ENCODE data around the gene PRR29. TPM values are rescaled to one million over a fixed set of nuclear protein-coding genes. Genes with fewer than 3 reads are reported as not detected.

The PRR29 gene
- polyA plus RNA-seq, 1 donor from 2014 or later, result 2.8 TPM

DNA sequence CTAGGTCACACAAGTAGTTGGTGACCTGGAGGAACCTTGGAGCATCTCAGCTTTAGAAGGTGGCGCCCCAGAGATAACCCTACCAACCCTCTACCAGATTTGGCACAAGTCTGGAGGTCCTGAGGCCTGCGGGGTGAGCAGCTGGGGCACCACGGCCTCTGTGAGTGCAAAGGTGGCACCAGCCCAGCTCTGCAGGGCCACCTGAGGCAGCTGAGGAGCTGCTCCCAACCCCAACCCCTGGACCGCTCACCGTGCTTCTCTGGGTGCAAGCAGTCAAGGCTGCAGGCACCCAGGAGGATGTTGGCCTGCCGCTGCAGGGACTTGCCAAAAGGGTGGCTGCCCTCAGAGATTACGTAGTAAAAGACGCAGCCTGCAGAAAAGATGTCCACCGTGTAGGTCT, 50.7 kb downstream of the PRR29 start:
- H3K9me3 ChIP-seq (ENCODE audit: low read length), result no peaks in the 10 kb centered on the region
- H3K9me2 ChIP-seq (ENCODE audit: insufficient read depth, low read length), result no peaks in the 10 kb centered on the region
- no peaks in the 10 kb centered on the region for H3K27me3 ChIP-seq (ENCODE audit: insufficient read depth, low read depth, low read length)
- H3K79me2 ChIP-seq (replicated peaks; ENCODE audit: insufficient read depth, low read length), result no peaks in the 10 kb centered on the region
- no peaks in the 10 kb centered on the region for H3F3A ChIP-seq (ENCODE audit: insufficient read depth, low read length, poor library complexity, severe bottlenecking)
- TF ChIP-seq RAD21 (conservative IDR thresholded peaks at IDR 0.05) (no peak), EP300 (conservative IDR thresholded peaks at IDR 0.05; ENCODE audit: poor library complexity, severe bottlenecking) (no peak), EZH2 (IDR thresholded peaks at IDR 0.05; ENCODE audit: borderline replicate concordance, insufficient read depth, low read length, poor library complexity, severe bottlenecking) (no peak), TAF1 (IDR thresholded peaks at IDR 0.05; ENCODE audit: low read depth) (no peak), MXI1 (conservative IDR thresholded peaks at IDR 0.05; ENCODE audit: poor library complexity, severe bottlenecking) (no peak)
- TF ChIP-seq, protein P1, sequence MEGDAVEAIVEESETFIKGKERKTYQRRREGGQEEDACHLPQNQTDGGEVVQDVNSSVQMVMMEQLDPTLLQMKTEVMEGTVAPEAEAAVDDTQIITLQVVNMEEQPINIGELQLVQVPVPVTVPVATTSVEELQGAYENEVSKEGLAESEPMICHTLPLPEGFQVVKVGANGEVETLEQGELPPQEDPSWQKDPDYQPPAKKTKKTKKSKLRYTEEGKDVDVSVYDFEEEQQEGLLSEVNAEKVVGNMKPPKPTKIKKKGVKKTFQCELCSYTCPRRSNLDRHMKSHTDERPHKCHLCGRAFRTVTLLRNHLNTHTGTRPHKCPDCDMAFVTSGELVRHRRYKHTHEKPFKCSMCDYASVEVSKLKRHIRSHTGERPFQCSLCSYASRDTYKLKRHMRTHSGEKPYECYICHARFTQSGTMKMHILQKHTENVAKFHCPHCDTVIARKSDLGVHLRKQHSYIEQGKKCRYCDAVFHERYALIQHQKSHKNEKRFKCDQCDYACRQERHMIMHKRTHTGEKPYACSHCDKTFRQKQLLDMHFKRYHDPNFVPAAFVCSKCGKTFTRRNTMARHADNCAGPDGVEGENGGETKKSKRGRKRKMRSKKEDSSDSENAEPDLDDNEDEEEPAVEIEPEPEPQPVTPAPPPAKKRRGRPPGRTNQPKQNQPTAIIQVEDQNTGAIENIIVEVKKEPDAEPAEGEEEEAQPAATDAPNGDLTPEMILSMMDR (IDR thresholded peaks at IDR 0.05; ENCODE audit: poor library complexity, severe bottlenecking), result no peak
- TF ChIP-seq, protein P2, sequence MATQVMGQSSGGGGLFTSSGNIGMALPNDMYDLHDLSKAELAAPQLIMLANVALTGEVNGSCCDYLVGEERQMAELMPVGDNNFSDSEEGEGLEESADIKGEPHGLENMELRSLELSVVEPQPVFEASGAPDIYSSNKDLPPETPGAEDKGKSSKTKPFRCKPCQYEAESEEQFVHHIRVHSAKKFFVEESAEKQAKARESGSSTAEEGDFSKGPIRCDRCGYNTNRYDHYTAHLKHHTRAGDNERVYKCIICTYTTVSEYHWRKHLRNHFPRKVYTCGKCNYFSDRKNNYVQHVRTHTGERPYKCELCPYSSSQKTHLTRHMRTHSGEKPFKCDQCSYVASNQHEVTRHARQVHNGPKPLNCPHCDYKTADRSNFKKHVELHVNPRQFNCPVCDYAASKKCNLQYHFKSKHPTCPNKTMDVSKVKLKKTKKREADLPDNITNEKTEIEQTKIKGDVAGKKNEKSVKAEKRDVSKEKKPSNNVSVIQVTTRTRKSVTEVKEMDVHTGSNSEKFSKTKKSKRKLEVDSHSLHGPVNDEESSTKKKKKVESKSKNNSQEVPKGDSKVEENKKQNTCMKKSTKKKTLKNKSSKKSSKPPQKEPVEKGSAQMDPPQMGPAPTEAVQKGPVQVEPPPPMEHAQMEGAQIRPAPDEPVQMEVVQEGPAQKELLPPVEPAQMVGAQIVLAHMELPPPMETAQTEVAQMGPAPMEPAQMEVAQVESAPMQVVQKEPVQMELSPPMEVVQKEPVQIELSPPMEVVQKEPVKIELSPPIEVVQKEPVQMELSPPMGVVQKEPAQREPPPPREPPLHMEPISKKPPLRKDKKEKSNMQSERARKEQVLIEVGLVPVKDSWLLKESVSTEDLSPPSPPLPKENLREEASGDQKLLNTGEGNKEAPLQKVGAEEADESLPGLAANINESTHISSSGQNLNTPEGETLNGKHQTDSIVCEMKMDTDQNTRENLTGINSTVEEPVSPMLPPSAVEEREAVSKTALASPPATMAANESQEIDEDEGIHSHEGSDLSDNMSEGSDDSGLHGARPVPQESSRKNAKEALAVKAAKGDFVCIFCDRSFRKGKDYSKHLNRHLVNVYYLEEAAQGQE (IDR thresholded peaks at IDR 0.05; ENCODE audit: borderline replicate concordance), result no peak
- no peaks in the 10 kb centered on the region for H4K20me1 ChIP-seq (ENCODE audit: insufficient read depth)
- no peak overlapping the region for H3K4me3 ChIP-seq (ENCODE audit: low read length)
- no peak overlapping the region for H3K27ac ChIP-seq (ENCODE audit: low read length)
- no peak overlapping the region for H3K4me2 ChIP-seq (ENCODE audit: low read length)
- H3K36me3 ChIP-seq (ENCODE audit: insufficient read depth, low read length), result no peaks in the 10 kb centered on the region
- H3K9ac ChIP-seq (ENCODE audit: low read length), result no peak overlapping the region
- no peak overlapping the region for H2AFZ ChIP-seq (ENCODE audit: low read depth, low read length)

DNA sequence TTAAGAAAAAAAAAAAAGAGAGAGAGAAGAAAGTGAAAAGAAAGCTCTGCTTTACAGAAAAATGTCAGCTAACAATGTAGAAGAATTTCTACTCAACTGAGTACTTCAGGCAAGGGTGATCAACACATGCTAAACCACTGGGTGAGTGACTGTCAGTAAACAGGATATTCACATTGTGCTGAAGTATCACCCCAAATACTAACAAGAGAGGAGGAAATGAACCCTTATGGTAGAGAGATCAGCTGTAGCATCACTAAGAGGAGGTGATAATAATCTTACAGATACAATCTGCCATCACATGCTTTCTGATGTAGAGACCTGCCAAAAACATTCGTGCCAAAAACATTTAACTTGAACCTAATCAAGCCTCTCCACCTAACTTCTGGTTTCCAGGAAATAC, 53.0 kb downstream of the PRR29 start:
- no peaks in the 10 kb centered on the region for H3K27me3 ChIP-seq (ENCODE audit: insufficient read depth, low read depth, low read length)
- H3K36me3 ChIP-seq (ENCODE audit: insufficient read depth, low read length), result no peaks in the 10 kb centered on the region
- no peak overlapping the region for H3K27ac ChIP-seq (ENCODE audit: low read length)
- H3K9ac ChIP-seq (ENCODE audit: low read length), result no peak overlapping the region
- H3K4me3 ChIP-seq (ENCODE audit: low read length), result no peak overlapping the region
- no peaks in the 10 kb centered on the region for H3K79me2 ChIP-seq (replicated peaks; ENCODE audit: insufficient read depth, low read length)
- no peak overlapping the region for H3K4me2 ChIP-seq (ENCODE audit: low read length)
- no peak overlapping the region for H2AFZ ChIP-seq (ENCODE audit: low read depth, low read length)
- H3F3A ChIP-seq (ENCODE audit: insufficient read depth, low read length, poor library complexity, severe bottlenecking), result no peaks in the 10 kb centered on the region
- H3K9me2 ChIP-seq (ENCODE audit: insufficient read depth, low read length), result no peaks in the 10 kb centered on the region
- H4K20me1 ChIP-seq (ENCODE audit: insufficient read depth), result no peaks in the 10 kb centered on the region
- TF ChIP-seq TAF1 (IDR thresholded peaks at IDR 0.05; ENCODE audit: low read depth), result no peak
- no peaks in the 10 kb centered on the region for H3K9me3 ChIP-seq (ENCODE audit: low read length)

DNA sequence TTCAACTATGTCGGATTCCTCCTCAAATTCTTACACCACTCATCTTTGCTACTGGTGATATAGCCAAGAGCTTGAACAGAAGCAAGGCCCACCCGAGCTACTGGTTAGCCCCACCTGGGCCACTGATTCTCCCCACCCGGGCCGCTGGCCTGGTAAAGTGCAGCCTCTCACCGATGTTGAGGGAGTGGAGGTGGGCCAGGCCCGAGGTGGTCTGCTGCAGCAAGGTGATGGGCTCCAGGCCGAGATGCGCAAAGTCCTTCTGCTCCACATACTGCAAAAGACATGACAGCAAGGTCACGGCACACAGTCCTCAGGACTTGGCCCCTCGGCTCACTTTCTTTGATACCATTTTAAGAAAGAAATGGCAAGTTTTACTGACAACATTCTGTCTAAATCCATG, 55.0 kb downstream of the PRR29 start:
- H3K4me3 ChIP-seq (ENCODE audit: low read length), result no peak overlapping the region
- no peak overlapping the region for H2AFZ ChIP-seq (ENCODE audit: low read depth, low read length)
- H3K79me2 ChIP-seq (replicated peaks; ENCODE audit: insufficient read depth, low read length), result no peaks in the 10 kb centered on the region
- TF ChIP-seq SMC3 (conservative IDR thresholded peaks at IDR 0.05; ENCODE audit: poor library complexity) (no peak), TAF1 (IDR thresholded peaks at IDR 0.05; ENCODE audit: low read depth) (no peak), MXI1 (conservative IDR thresholded peaks at IDR 0.05; ENCODE audit: poor library complexity, severe bottlenecking) (no peak), EP300 (conservative IDR thresholded peaks at IDR 0.05; ENCODE audit: poor library complexity, severe bottlenecking) (no peak), EZH2 (IDR thresholded peaks at IDR 0.05; ENCODE audit: borderline replicate concordance, insufficient read depth, low read length, poor library complexity, severe bottlenecking) (no peak), RAD21 (conservative IDR thresholded peaks at IDR 0.05) (no peak), POLR2AphosphoS5 (IDR thresholded peaks at IDR 0.05) (no peak)
- TF ChIP-seq, protein P2 (IDR thresholded peaks at IDR 0.05; ENCODE audit: borderline replicate concordance), result no peak
- TF ChIP-seq, protein P1 (IDR thresholded peaks at IDR 0.05; ENCODE audit: poor library complexity, severe bottlenecking), result no peak
- H3K9ac ChIP-seq (ENCODE audit: low read length), result no peak overlapping the region
- no peaks in the 10 kb centered on the region for H3K9me3 ChIP-seq (ENCODE audit: low read length)
- no peaks in the 10 kb centered on the region for H4K20me1 ChIP-seq (ENCODE audit: insufficient read depth)
- no peak overlapping the region for H3K4me2 ChIP-seq (ENCODE audit: low read length)
- no peaks in the 10 kb centered on the region for H3K9me2 ChIP-seq (ENCODE audit: insufficient read depth, low read length)
- H3K27me3 ChIP-seq (ENCODE audit: insufficient read depth, low read depth, low read length), result no peaks in the 10 kb centered on the region
- no peak overlapping the region for H3K27ac ChIP-seq (ENCODE audit: low read length)
- no peaks in the 10 kb centered on the region for H3F3A ChIP-seq (ENCODE audit: insufficient read depth, low read length, poor library complexity, severe bottlenecking)
- H3K36me3 ChIP-seq (ENCODE audit: insufficient read depth, low read length), result no peaks in the 10 kb centered on the region
